GM21717 (cell line): ENCODE data around the gene CHD9.
A peak's percentile ranks its signal among the peaks of the same experiment; 100 is the strongest.
"Not testable (repeated sequence)": the region's sequence is repeated elsewhere in the genome, so short reads cannot be mapped to it uniquely, and the experiment has no call there.

Source experiments
- ATAC-seq: cut with Tn5 transposase; IDR thresholded peaks from one replicate; pipeline ENCODE4 v1.9.1; 2021; ENCODE audit warnings: mild to moderate bottlenecking, moderate library complexity; ENCODE audit not compliant: unreplicated experiment

CHD9 gene

DNA sequence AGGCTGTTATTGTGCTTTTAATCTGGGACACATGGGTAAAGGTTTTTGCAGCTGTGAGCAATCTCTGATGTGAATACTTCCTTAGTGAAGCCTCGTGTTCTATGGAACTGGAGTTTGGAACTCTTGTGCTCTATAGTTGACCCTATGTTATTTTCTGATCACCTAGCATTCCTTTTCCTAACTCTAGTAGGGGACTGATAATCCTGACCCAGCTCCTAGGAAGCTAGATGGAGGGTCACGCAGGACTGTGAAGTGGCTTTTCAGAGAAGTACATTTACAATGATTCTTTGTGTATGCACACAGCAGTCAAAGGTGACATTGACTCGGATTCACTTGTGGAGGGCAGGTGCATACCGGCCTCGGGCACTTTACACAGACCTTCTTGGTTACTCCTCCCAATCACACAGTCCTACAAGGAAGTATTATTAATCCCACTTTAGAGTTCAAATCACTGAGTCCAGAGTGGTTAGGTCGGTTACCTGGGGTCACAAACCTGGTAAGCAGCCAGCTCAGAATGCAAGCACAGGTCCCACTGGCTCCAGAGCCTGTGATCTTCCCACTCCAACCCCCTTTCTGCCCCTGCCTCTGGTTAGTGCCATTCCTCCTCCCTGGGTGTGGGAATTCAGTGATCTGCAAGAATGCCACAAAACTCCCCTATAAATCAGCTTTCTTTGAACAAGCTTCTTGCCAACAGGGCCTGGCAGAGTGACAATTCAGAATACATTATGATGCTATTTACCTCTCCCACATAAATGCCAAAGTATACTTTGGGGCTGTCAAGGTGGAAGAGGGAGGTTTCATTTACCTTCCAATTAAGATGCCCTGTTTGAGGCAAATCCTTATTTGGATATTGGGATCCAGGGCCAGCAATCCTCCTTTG lies 9.2 kb upstream of the CHD9 start:
- ATAC-seq, result no peak

DNA sequence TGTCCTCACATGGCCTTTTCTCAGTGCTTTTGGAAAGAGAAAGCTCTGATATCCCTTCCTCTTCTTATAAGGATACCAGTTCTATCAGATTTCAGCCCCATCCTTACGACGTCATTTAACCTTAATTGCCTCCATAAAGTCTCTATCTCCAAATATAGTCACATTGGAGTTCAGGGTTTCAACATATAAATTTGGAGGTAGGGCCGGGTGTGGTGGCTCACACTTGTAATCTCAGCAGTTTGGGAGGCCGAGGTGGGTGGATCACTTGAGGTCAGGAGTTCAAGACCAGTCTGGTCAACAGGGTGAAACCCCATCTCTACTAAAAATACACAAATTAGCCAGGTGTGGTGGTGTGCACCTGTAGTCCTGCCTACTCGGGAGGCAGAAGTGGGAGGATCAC lies 7.3 kb upstream of the CHD9 start:
- not testable (repeated sequence) for ATAC-seq

DNA sequence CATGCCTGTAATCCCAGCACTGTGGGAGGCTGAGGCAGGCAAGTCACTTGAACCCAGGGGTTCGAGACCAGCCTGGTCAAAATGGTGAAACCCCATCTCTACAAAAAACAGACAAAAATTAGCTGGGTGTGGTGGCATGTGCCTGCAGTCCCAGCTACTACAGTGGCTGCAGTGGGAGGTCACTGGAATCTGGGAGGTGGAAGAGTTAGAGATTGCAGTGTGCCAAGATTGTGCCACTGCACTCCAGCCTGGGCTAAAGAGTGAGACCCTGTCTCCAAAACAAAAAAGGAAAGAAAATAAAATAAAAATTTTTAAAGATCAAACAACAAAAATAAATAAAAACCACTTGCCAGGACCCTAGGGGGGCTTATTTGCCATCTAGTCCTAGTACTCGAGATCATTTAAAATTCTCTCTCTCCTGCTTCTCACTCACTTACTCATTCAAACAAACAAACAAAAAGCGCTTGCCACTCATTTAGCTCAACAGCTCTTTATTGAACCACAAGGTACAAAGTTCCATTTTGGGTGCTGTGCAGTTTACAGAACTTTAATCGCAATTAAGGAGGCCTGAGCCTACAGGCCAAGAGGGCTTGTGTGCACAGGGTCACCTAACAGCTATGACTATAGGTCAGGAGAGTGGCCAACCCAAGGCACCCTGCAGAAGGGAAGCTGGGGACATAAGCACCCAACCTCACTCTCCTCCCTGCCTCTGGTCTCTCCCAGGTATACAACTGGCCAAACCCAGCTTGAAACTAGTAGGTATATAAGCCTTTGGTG lies 6.5 kb upstream of the CHD9 start:
- ATAC-seq, result no peak

DNA sequence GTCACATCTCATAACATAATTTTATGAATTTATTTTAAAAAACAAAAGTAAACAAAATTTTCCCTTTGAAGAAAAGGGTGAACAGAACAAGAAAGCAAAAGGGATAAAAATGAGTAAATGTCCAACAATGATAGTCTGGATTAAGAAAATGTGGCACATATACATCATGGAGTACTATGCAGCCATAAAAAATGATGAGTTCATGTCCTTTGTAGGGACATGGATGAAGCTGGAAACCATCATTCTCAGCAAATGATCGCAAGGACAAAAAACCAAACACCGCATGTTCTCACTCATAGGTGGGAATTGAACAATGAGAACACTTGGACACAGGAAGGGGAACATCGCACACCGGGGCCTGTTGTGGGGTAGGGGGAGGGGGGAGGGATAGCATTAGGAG lies 3.5 kb upstream of the CHD9 start:
- ATAC-seq, result not testable (repeated sequence)

DNA sequence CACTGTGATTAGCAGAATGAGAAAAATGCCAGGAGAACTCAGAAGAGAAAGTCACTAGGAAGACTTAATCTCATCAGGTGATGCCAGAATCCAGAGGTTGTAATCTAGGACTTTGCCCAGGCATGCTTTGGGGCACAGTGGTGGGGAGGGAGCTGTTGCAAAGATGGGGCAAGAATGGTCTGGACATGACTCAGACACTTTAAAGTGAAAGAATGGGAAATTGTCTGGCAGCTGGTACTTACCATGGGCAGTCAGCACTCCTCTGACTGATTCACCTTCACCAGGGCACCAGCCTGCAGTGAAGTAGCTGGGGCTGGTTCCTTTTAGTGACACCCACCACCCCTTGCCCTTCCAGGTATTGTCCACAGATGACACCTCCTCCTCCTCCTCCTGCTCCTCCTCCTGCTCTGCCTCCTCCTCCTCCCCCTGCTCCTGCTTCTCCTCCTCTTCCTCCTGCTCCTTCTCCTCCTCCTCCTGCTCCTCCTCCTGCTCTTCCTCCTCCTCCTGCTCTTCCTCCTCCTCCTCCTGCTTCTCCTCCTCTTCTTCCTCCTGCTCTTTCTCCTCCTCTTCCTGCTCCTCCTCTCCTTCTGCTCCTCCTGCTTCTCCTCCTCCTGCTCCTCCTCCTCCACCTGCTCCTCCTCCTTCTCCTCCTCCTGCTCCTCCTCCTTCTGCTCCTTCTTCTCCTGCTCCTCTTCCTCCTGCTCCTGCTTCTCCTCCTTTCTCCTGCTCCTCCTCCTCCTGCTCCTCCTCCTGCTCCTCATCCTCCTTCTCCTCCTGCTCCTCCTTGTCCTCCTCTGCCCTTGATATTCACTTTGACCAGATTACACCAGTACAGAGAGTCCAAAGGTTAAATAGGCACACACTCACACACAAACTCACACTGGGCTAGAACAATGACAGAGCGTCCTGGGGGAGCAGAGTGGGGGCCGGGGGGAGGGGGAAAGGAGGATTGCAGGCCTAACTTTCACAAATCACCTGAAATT lies 2.0 kb upstream of the CHD9 start, which contains the start of gene CHD9NB:
CHD9NB (minus strand) TSS at position 379 of the 983 bp plus-strand sequence. CDS start 8,739 bp downstream, outside the sequence.
- ATAC-seq, result no peak

DNA sequence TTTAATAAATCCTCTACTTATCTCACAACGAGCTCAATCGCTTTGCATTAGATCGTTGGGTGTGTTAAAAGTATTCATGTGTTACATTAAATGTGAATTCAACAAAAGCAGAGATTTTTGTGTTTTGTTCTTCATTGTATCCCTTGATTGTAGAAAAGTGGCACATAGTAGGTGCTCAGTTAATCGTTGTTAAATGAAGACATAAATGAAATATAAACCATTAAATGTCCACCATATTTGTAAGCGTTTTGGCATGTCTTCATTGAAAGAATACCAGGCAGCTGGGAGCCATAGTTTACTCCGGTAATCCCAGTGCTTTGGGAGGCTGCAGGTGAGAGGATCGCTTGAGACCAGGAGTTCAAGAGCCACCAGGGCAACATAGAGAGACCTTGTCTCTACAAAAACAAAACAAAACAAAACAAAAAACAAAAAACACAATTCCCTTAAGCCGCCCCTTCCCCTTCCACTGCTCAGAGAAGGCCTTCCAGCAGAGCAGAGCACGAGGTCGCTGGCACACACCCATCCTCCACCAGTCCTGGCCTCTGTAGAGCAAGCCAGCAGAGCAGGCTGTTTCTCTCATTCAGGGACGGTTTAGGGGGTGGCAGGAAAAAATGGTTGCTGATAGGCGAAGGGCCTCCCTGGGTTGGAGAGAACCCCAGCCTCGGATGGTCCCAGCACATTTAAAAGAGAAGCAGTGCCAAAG lies 673 bp upstream of the CHD9 start:
- ATAC-seq, result peak; percentile 36

DNA sequence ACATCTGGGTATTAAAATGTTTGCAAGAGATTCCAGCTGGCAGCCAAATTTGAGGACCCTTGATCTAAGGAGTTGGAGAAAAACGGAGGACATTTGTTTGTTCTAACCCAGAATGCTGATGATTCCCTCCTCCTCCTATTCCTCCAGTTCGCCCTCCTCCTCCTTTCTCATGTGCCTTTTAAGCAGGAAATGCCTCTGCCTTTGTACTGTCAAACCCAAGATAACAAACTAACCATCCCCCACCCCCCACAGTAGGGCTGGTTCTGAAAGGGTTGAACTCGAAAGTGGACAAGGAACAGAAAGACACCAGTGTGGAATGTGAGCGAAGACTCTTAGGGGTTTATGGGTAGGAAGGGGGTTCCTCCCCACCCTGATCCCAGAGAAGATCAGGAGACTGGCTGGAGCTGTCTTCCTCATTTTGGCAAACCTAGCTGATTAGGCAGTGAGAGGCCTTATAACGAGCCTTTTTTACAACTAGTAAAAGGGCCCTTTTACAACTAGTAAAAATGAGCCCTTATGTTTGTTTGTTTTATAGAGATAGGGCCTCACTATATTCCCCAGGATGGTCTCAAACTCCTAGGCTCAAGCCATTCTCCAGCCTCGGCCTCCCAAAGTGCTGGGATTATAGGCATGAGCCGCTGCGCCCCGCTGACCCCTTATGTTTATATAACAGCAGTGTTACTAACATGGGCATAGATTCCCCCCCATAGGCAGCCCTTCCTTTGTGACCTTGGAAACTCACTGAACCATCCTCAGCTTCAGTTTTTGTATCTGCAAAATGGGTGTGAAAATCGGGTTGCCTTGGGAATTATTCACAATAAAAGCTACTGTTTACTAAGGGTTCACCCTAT lies 975 bp downstream of the CHD9 start:
- no peak for ATAC-seq

DNA sequence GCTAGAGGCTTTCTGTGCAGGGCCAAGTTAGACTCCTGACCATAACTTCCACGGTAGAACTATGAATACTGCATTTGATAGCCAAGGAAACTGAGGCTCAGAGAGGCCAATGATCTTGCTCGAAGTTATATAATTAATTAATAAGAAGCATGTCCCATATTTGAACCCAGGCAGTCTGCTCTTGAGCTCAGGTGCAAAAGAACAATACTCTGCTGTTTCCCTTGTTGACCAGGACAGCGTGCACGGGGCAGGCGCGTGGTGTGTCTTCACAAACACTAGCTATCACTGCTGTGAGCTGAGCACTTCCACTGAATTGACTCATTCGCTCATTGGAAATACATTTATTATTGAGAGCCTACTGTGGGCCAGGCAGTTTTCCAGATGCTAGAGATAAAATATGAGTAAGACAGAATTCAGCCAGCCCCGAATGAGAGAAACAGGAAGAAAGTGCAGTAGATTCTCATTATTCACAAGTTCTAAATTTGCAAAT lies 1.6 kb downstream of the CHD9 start:
- ATAC-seq, result no peak

DNA sequence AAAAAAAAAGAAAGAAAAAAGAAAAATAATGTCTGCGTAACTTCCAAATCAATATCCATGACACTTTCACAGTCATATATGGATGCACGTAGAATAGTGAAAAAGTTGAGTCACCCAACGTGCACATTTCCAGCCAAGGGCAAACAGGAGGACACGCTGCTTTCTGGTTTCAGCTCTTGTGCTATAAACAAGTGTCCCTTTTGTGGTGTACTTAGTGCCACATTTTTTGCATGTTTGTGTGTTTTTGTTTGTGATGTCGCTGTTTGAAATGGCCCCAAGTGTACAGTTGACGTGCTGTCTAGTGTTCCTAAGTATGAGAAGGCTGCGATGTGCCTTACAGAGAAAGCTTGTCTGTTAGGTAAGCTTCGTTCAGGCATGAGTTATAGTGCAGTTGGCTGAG lies 2.9 kb downstream of the CHD9 start:
- no peak for ATAC-seq

DNA sequence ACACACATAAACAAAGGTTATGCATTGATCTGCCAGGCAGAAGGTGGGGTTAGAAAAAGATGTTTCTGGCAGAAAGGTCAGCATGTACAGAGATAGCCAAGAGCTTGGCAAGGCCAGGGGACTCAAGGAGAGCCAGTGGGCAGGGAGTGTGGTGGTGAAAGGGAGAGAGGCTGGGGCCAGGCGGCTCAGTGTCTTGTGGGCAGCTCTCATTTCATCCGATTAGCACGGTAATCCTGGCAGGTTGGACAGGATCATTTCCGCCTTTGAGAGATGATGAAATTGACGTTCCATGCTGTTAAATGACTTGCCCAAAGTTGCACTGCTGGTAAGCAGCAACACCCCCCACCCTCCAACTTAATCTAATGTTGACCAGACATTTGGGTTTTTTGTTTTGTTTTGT lies 3.6 kb downstream of the CHD9 start:
- no peak for ATAC-seq

DNA sequence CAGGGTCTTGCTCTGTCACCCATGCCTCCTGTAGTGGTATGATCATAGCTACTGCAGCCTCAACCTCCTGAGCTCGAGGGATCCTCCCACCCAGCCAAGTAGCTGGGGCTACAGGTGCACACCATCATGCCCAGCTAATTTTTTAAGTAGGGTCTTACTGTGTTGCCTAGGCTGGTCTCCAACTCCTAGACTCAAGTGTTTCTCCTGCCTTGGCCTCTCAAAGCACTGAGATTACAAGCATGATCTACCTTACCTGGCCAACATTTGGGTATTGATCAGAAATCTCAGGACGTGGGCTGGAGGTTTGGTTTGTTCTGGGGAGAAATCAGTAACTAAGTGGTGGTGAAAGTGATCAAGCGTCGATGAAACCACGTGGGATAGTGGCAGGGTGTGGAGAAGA lies 4.1 kb downstream of the CHD9 start:
- no peak for ATAC-seq

DNA sequence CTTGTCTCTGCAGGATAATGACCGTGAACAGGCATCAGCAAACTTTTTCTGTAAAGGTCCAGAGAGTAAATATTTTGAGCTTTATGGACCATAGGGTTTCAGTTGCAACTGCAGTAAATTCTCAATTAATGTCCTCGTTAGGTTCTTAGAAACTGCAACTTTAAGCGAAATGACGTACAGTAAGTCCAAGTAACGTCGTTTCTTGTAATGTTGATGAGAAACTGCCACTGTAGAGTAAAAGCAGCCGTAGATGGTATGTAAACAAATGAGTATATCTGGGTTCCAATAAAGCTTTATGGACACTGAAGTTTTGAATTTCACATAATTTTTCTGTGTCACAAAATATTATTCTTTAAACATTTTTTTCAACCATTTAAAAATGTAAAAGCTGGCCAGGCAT lies 4.9 kb downstream of the CHD9 start:
- ATAC-seq, result no peak

DNA sequence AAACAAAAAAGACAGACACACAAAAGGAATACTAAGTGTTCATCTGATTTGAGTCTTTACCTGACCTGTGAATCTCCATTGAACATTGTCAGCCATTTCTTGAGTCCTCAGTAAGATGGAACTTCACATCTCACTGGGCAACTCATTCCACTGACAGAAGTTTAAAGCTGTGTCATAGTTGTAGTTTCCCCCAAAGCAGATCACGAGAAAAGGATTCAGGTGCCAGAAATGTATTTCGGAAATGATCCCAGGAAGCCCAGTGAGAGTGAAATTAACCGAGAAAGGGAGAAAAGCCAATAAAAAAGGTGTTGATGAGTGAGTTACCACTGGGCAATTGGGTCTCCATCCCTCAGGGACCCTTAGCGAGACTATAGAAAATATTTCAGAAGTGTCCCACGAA lies 6.5 kb downstream of the CHD9 start:
- ATAC-seq, result peak; percentile 30

DNA sequence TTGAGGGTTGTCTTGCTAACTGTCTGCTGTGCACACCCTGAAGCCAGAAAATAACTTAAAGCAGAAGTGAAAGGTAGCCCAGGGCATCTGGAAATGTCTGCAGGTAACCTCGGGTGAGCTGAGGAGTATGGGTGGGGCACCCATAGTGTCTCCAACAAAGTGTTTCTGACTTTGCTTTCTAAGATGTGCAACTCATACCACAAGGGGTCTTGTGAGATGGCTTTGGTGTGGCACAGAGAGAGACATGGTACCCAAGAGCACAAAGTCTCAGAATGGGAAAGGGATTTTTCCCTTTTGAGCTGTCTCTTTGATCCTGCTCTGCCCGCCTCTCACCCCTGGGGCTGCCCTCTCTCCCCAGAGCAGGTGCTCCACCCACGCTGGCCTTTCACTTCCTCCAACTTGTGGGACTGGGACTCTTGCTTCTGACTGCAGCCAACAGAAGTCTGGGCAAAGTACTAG lies 6.9 kb downstream of the CHD9 start:
- peak; percentile 87 for ATAC-seq

DNA sequence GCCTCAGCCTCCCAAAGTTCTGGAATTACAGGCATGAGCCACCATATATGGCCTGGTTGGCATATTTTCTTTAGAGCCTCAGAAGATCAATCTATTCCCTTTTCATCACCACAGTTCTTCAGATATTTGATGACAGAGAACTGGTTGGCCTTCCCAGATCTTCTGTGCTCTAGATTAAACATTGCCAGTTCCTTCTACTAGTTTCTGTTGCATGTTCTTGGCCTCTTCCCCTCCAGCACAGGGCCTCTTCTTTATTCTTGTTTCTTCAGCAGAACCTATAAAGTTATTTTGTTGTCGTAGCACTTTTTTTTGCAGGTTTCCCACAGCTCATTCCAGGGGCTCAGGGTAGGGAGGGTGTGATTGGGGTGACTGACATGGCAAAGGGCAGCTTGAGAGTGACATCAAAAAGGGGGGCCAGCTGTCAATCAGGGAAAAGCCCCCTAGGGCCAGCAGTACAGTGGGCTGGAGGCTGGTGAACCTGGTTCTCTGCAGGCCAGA lies 9.3 kb downstream of the CHD9 start:
- no peak for ATAC-seq

DNA sequence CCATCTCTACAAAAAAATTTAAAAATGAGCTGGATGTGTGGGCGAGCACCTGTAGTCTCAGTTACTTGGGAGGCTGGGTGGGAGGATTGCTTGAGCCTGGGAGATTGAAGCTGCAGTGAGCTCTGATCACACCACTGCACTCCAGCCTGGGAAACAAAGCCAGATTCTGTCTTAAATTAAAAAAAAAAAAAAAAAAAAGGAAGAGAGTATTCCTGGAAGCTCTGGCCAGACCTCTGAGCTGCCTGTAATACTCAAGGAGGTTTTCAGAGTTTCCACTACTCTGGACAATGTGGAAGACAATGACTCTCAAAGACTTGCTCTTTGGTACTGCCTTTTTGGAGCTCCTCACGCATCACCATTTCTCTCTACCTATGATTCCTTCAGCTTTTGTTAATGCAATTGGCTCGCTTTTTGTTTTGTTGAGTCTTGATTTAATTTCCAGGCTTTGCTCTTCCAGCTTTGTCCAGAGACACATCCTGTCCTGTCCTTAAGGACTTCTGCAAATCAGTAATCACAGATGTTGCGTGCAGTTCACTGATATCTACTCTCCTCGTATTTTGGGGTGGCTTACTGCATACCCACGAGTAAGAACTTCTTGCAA lies 10.8 kb downstream of the CHD9 start:
- ATAC-seq, result no peak

DNA sequence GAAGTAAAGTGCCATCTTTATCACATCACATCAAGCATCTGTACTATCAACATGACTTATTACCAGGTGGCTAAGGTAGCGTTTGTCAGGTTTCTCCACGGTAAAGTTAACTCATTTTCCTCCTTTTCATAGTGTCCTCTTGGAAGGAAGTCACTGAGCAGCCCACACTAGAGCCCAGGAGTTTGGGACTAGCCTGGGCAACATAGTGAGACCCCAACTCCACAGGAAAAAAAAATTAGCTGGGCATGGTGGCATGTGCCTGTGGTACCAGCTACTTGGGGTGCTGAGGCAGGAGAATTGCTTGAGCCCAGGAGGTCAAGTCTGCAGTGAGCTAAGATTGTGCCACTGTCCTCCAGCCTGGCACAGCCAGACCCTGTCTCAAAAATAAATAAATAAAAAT lies 12.9 kb downstream of the CHD9 start:
- no peak for ATAC-seq

DNA sequence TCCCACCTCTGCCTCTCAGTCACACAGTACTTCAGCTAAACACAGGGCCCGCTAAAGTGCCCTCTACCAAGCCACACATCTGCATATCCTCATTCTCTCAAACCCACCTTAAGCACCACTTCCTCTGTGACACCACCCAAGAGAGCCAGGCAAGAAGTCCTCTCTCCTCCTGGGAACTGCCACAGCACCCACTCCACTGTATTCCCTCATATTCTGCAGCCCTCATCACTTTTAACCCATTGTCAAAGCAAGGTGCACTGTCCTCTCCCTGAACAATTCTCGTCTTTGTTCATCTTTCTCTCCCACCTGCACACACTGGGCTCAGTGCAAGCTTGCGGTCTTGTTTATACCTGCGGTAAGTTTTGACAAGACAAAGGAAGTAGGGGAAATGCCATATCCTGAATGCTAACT lies 13.6 kb downstream of the CHD9 start:
- peak; percentile 48 for ATAC-seq
